GM21447 (cell line): Measurements from ENCODE around the gene IRF3.

Experiments used
- ATAC-seq: cut with Tn5 transposase; IDR thresholded peaks from one replicate; pipeline ENCODE4 v1.9.1; 2021; ENCODE audit not compliant: unreplicated experiment

IRF3 gene

GRCh38 chr19:49665351-49666119 is at the start of gene IRF3, which contains the start of gene BCL2L12:
IRF3 (minus strand) TSS chr19:49665857; CDS start chr19:49664838, 1,019 bp downstream.
BCL2L12 (plus strand) TSS chr19:49665933; CDS start chr19:49666693, 760 bp downstream.
- peak; percentile 73 for ATAC-seq

DNA sequence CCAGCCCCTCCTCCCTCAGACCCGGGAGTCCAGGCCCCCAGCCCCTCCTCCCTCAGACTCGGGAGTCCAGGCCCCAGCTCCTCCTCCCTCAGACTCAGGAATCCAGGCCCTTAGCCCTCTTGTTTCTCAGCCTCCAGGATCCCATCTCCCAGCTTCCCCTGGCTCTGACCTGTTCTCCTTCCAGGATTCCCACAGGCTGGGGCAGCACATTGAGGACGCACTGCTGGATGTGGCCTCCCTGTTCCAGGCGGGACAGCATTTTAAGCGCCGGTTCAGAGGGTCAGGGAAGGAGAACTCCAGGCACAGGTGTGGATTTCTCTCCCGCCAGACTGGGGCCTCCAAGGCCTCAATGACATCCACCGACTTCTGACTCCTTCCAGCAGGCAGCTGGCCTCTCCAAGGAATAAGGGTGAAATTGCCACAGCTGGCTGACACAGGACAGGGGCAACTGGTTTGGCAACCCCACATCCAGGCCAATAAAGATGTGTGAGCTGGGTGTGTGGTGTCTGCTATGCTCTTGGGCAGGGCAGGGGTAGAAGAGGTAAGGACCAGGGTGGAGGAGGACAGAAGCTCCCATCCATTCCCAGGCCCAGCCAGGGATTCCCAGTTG is 47.7 kb upstream of the IRF3 start:
- no peak for ATAC-seq

- ATAC-seq, result no peak
Measured at GRCh38 chr19:49712397-49712859, 46.8 kb upstream of the IRF3 start.

DNA sequence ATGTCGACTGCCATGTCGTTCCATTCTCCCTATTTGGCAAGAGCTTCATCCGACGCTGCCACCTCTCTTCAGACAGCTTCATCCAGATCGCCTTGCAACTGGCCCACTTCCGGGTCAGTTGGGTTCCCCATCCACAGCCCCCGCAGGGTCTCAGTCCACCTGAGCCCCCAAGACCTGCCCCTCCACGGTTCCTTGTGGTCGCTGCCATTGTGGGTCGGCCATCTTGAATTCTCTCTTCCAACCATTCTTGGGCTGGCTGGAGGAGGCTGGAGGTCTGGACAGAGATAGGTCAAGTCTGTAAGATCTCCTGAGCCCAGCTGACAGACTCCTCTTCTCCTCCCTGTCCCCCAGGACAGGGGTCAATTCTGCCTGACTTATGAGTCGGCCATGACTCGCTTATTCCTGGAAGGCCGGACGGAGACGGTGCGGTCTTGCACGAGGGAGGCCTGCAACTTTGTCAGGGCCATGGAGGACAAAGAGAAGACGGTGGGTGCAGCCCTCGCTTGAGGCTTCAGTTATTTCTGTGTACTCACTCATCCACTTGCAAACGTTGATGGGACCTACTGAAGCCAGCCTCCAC is 44.8 kb upstream of the IRF3 start:
- ATAC-seq, result no peak

DNA sequence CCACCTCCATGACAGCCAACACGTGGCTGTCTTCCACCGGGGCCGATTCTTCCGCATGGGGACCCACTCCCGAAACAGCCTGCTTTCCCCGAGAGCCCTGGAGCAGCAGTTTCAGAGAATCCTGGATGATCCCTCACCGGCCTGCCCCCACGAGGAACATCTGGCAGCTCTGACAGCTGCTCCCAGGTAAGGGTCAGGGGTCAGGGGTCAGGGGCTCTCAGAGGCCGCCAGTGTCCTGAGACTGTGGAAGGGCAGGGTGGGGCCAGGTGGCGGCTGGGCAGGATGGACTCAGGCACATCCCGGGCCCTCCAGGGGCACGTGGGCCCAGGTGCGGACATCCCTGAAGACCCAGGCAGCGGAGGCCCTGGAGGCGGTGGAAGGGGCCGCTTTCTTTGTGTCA is 40.3 kb upstream of the IRF3 start:
- ATAC-seq, result no peak

- ATAC-seq, result no peak
Measured at GRCh38 chr19:49704888-49705642, 39.4 kb upstream of the IRF3 start.

- no peak for ATAC-seq
Measured at GRCh38 chr19:49701271-49701786, 35.7 kb upstream of the IRF3 start.

DNA sequence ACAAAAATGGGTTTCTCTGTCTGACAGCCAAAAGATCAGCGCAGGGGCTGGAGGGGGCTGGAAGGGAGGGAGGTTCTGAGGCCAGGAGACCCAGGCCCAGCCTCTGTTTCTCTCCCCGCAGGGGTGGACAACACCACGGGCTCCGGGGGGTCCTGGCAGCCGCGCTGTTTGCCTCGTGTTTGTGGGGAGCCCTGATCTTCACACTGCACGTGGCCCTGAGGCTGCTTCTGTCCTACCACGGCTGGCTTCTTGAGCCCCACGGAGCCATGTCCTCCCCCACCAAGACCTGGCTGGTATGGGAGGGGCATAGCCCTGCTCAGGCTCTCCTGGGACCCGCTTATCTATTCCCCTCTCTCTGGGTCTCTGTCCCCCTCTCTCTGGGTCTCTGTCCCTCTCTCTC is 34.9 kb upstream of the IRF3 start:
- ATAC-seq, result no peak

- no peak for ATAC-seq
Measured at GRCh38 chr19:49699364-49699763, 33.7 kb upstream of the IRF3 start.

DNA sequence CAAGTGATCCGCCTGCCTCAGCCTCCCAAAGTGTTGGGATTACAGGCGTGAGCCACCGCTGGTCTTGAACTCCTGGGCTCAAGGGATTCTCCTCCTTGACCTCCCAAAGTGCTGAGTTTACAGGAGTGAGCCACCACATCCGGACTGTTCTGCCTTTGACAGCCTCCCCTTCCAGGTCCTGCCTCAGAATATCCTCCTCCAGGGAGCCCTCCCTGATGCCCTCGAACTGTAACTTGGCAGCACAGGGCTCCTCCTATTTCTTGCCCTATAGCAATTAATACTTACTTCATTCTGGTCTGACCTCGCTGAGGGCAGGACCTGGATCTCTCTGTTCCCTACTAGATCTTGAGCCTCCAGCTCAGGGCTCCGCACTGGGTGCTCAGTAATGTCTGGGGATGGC is 31.2 kb upstream of the IRF3 start:
- no peak for ATAC-seq

DNA sequence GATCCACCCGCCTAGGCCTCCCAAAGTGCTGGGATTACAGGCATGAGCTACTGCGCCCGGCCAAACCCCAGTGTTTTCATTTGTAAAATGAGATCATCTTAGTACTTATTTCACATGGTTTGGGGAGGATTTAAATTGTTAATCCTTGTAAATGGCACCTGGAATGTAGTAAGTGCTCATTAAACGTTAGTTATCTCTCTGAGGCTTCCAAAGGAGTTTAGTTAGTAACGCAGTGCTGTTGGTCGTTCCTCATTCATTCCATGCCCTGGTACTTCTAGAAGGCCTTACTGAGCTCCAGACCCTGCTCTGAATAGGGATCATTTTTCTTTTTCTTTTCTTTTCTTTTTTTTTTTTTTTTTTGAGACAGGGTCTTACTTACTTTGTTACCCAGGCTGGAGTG is 30.5 kb upstream of the IRF3 start:
- no peak for ATAC-seq

DNA sequence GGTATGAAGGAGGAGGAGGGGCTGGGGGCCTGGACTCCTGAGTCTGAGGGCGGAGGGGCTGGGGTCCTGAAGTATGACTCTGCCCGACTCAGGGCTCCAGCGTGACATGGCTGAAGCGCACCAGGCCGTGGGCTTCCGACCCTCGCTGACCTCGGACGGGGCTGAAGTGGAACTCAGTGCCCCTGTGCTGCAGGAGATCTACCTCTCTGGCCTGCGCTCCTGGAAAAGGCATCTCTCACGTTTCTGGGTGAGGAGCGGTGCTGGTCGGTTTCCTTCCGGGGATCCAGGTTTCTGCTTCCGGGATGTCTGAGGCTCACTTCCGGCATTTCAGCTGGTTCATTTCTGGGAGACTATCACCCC is 26.5 kb upstream of the IRF3 start:
- no peak for ATAC-seq

- no peak for ATAC-seq
Measured at GRCh38 chr19:49691243-49692146, 25.8 kb upstream of the IRF3 start.

GRCh38 chr19:49690656-49691242 is 25.1 kb upstream of the IRF3 start, which contains the start of gene CPT1C:
CPT1C (plus strand) TSS chr19:49691116; CDS start chr19:49692253, 1,137 bp downstream.
- ATAC-seq, result no peak

DNA sequence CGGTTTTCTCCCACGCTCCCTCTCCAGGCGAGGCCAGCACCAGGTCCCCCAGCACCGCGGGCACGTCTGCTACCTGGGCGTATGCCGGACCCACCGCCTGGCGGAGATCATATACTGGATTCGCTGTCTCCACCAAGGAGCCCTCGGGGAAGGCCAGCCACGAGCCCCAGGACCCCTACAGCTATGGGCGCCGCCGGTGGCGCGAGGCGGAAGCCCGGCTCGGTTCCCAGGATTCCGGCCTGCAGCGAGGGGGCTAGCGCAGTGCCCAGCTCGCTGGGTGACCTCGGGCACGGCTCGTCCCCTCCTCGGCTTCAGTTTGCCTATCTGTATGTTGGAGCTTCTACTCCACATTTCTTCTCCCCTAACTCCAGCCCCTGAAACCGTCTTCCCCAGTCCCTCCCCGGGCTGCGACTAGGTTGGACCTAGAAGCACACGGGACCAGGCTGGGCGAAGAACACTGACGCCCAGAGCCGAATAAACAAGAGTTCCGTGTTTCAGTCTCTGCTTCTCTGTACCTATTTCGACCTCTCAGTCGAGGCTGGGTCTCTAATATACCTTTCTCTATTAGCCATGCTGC is 24.5 kb upstream of the IRF3 start:
- ATAC-seq, result no peak

GRCh38 chr19:49689133-49690078 is 23.7 kb upstream of the IRF3 start, which contains the start of gene ADM5:
ADM5 (plus strand) TSS chr19:49689594; CDS start chr19:49689838, 244 bp downstream.
- no peak for ATAC-seq

GRCh38 chr19:49688531-49689132 is 23.0 kb upstream of the IRF3 start:
- ATAC-seq, result no peak
